Body of pancreas (tissue), 4 donors: ENCODE measurements around the gene PHRF1.

Experiments used
- CTCF ChIP-seq, 7 experiments: fragments of 450-650 bp in 4 of 7; fragments of 200-600 bp in 3 of 7; sonication (generic) in 3 of 7; IDR thresholded peaks; one replicate each; pipeline ENCODE4 v1.5.1; 2016 to 2019; ENCODE audit warnings: antibody characterized with exemption in 7 of 7
- POLR2A ChIP-seq, 3 donors: fragments of 450-650 bp; IDR thresholded peaks; one replicate each; pipeline ENCODE4 v1.6.1; 2016; ENCODE audit warnings: antibody characterized with exemption in 3 of 3, mild to moderate bottlenecking in 2 of 3

- TF ChIP-seq CTCF (IDR thresholded peaks at IDR 0.05) (no peak), POLR2A (IDR thresholded peaks at IDR 0.05) (no peak)
Observed at GRCh38 chr11:574632-575312, 1.5 kb upstream of the PHRF1 start.
